ENCODE measurements around the gene YWHAB.

GRCh38 chr20:44856856-44857448 lies 28.6 kb upstream of the YWHAB start:
- TF ChIP-seq CTCF (IDR thresholded peaks at IDR 0.05), result no peak
- TF ChIP-seq POLR2A (IDR thresholded peaks at IDR 0.05; ENCODE audit: low read depth), result no peak

Measured in esophagus muscularis mucosa (tissue), 3 donors.